HG03103 (cell line): ENCODE results near the gene ZMIZ1.
"Not testable (repeated sequence)": the region's sequence is repeated elsewhere in the genome, so short reads cannot be mapped to it uniquely, and the experiment has no call there.

Source experiments
- ATAC-seq: cut with Tn5 transposase; IDR thresholded peaks from one replicate; pipeline ENCODE4 v1.9.1; 2021; ENCODE audit warnings: low read depth; ENCODE audit not compliant: unreplicated experiment

The ZMIZ1 gene

DNA sequence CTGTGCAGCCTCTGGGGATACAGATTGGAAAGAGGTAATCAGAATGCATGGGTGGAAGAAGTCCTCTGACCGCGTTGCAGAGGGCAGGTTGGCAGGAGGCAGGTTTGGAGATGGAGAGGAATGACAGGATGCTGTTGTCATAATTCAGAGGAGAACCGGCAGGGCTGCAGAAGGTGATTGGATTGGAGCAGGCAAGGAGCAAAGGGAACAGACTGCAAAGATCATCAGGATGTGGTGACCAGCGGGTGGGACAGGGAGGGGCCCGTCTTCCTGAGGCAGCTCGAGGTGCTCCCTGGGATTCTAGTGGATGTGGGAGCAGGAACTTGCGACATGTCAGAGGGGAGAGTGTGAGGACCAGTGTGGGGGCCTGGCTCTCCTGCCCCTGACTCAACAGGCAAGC lies 200.0 kb downstream of the ZMIZ1 start:
- ATAC-seq, result no peak

GRCh38 chr10:79269443-79269842 lies 200.7 kb downstream of the ZMIZ1 start:
- no peak for ATAC-seq

- no peak for ATAC-seq
Observed at GRCh38 chr10:79269969-79270368, 201.2 kb downstream of the ZMIZ1 start.

DNA sequence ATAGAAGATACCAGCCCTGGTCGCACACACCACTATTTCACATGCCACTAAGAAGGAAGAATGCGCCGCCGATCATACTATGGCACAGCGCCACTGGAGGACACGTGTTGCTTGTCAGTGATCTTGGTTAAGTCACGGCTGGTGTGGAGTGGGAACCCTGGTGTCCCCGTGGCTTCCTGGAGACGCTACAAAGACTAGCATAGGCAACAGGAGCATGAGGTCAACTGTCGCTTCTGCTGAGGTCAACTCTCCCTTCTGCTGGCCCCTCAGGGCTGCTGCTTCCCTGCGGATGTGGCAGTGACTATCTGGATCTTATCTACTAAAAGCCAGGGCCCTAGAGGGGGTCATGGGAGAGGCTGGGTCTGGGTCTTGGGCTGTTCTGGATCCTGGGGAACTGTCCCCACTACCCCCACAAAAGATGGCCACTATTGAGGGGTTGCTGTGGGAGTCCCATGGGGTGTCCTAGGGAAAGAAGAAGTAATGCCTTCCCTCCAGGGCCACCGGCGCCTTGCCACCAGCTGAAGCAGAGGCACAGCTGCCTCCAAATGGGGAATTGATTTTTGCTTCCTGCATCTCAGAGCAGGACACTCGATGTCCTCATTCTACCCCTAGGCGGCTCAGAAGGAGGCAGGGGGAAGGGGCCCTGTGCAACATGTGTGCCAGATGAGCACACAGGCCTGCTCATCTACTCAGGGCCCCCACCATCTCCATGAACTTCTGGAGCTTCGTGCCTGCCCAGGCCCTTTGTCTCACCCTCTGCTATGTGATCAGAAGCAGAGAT lies 201.9 kb downstream of the ZMIZ1 start:
- no peak for ATAC-seq

DNA sequence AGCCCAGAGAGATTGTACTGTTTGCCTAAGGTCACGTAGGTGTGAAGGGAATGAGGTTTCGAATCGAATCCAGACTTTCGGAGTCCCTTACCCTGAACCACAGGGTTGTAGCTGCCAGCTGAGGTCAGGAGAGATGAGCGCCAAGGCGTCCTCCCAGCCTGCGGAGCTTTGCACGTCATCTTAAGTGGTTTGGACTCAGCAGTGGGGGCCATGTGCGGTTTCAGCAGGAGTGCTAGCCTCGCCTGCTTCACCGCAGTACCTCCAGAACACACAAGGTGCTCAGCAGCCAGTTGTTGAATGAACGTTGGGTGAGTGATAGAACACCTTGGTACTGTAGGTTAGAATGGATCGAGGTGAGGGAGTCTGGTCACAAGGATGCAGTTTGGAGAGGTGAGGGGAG lies 203.6 kb downstream of the ZMIZ1 start:
- ATAC-seq, result no peak

DNA sequence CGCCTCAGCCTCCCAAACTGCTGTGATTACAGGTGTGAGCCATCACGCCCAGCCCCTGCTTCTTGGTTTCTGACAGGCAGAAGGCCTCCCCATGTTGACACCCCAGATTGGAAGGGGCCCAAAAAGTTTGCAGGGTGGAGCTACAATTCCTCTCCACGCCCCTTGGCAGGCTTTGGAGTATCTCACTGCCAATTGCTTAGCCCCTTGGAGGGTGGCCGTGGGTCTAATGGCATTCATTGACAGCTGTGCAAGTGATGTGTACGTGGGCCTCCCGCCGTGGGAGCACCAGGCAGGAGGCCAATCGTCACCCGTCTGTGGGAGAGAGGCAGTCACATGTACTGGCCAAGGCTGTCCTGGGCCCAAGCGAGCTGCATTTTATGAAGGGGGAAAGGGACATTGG lies 204.8 kb downstream of the ZMIZ1 start:
- no peak for ATAC-seq

DNA sequence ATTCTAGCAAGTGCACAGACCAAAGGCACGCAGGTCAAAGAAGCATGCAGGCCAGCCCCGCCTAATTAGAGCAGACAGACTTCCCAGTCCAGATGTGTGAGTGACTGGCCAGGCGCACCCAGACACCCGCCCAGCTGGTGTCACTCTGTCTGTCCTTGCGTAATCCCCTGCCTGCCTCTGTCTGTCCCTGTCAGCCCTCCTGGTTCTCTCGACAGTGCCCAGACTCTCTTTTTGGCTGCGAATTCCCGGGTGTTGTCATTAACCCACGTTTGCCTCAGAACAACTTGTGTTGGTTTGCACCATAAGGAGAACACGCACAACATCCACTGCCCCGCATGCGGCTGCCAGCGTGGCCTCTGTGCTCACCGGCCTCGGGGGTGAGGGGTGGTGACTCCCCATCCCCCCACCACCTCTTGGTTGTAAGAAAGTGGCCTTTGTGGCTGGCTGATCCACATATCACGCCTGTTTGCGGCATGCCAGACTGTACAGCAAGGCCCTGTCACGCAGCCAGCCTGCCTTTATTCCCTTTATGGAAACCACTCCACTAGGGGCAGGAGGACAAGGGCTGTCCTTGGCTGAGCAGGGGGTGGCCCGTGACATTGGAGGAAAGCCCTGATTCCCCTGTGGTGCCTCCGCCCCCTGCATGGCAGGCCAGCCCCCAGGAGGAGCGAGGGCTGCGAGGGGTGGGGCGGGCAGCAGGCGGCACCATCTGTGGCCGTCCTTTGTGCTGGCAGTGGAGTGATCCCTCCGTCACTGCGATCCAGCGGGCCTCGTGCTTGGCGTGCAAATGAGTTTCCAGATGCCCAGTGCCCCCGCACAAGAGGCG lies 205.7 kb downstream of the ZMIZ1 start:
- no peak for ATAC-seq

DNA sequence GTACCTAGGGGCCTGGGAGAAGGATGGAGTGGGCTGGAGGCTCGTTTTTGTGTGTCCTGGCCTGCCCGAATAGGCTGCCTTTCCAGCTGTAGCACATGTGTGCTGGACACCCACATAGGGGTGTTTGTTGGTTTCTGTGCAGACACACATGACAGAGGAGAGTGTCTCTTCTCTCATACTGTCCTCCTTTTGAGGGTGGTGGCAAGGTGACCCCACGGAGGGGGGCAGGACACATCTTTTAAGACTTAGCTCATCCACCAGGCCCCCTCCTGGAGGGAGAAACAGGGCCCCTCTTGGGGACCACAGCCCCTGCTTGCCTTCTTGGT lies 206.3 kb downstream of the ZMIZ1 start:
- ATAC-seq, result no peak

GRCh38 chr10:79275431-79275851 lies 206.7 kb downstream of the ZMIZ1 start:
- no peak for ATAC-seq

DNA sequence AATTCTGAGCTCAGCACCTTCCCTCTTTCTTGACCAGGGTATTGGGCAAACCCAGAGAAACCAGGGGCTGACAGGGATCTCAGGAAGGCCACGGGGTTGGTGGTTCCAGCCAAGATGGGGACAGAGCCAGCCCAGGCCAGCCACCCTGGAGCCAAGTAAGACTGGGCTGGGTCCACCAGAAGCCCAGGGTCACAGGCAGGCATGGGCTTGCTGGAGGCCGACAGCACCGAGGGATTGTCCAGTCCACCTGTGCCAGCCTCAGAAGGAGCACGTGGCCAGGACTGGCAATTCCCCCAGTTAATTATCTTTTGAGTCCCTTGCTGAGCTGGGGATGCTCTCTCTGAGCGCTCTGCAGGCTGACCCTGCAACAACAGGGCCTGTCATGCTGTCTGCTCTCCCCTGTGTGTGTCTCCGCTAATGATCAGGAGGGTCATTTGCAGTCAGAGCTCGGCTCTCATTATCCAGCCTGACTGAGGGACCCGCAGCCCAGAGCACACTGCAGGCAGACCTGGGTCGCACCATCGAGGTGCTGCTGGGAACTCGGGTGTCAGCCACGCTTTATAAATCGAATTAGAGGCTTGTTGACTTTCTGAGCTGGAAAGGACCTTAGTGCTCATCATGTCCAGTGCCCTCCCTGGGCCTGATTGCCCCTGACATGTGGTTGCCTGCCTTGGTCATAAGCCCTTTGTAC lies 209.0 kb downstream of the ZMIZ1 start:
- no peak for ATAC-seq

DNA sequence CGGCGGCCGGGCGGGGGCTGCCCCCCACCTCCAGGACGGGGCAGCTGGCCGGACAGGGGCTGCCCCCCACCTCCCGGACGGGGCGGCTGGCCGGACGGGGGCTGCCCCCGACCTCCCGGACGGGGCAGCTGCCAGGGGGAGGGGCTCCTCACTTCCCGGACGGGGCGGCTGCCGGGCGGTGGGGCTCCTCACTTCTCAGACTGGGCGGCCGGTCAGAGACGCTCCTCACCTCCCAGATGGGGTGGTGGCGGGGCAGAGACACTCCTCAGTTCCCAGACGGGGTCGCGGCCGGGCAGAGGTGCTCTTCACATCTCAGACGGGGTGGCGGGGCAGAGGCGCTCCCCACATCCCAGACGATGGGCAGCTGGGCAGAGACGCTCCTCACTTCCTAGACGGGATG lies 210.3 kb downstream of the ZMIZ1 start:
- not testable (repeated sequence) for ATAC-seq

- ATAC-seq, result no peak
Observed at GRCh38 chr10:79280956-79281355, 212.2 kb downstream of the ZMIZ1 start.

- no peak for ATAC-seq
Observed at GRCh38 chr10:79282388-79282787, 213.6 kb downstream of the ZMIZ1 start.

DNA sequence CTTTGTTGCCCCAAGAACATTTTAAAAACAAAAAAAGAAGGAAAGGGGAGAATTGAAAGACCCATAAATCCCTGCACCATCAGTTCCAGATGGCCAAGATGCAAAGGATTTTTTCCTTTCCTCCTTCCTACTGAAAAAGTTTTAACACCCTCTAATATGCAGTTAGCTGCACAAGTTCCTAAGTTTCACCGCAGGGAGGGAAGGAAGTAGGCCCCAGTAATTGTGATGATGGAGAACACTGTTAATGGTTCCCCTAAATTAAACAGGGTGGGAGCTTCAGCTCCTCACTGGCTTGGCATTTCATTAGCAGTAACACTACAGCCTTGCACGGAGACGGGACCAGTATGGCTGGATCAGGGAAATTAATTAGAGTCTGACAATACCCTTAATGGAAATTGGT lies 214.8 kb downstream of the ZMIZ1 start:
- ATAC-seq, result no peak

DNA sequence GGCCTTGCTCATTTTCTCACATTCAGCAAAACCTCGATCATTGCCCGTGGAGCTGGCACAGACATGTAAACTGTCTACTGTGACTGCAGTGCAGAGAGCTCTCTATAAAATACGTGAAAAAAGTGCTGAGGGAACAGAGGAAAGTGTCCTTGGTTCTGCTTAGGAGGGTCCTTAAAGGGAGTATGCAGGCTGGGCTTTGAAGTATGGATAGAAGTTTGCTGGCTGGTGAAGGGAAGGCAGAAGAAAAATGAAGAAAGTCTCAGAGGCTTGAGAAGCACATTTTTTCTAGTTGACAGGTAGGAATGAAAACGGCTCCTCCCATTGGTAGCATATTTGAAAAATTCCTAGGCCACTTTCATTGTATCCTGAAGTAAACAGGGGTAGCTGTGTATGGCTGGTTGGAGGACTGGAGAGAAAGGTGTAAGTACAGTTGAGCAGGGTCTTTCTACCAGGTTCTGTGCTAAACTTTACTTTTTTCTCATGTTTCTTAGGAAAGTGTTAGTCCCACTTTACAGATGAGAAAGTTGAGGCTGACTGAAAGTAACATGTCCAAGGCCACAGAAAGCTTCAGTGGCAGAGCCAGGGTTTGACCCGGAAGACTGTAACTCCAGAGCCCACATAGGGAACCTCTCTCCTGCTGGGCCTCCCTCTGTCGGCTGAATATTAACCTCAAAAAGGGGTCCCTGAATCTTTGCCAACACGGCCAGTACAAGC lies 215.5 kb downstream of the ZMIZ1 start:
- no peak for ATAC-seq

DNA sequence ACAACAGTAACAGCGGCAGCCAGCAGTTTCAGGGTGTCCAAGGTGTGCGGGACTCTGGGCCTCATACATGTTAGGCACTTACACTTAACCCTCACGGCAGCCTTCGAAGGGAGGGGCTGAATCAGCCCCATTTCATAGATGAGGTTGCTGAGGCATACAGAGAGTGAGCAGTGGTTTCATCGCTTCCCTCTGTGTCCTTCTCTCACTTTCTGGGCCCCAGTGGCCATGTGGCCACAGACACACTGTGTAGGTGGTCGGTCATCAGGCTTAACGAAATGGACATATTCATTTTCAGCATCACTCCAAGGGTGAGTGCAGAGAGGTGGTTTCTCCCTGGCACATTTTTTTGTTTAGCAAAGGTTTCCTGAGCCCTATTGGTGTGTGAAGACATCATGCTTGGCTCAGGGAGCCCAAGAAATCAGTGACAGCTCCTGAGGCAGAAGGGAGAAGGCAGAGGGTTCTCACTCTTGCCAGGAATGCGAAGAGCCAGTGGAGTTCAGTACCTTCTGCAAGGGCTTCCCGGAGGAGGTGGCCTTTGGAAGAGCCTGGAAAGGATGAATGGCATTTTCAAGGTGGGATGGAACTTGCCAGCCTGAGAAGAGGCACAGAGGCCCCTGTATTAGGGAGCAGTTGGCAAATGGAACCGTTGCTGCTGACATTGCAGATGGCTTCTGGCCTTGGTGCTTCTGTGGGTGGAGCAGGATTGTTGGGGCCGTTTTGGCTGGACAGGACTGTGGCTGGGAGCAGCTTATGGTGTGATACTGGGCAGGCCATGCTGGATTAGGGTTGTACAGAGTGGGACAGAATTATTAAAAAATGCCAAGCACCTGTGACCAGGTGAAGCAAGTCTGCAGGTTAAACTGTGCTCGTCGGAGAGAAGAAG lies 216.8 kb downstream of the ZMIZ1 start:
- ATAC-seq, result peak; percentile 51

- ATAC-seq, result peak; percentile 80
Observed at GRCh38 chr10:79286318-79286951, 217.7 kb downstream of the ZMIZ1 start.

DNA sequence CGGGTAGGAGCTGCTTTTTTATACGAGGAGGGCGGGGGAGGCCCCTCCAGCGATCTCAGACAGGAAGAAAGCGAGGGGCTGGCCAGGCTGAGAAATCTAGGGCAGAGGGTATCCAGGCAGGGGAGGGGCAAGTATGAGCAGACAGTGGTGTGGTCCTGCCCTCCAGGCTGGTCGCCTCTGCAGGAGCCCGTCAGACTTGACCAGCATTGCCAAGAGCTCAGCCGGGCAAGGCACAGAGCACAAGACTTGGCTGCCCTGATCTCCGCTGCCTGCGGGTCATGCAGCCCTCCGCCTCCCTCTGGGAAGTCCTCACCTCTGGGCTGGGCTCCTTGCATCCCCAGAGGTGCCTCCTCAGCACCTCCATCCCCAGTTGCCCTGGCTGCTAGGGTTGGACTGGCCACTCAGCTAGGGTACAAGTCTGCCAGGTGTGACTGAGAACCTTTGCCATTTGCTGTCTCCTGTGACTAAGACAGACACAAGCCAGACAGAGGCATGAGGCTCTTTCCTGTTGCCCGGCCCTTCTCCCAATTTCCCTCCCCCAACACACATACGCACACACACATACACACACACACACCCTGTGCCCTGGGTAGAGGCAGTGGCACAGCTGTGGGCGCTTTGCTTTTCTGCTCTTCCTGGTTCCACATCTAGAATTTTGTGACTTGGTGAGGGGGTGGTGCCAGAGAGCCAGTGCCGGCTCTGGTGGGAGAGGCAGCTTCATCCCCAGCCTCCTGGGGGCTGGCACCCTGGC lies 219.4 kb downstream of the ZMIZ1 start:
- ATAC-seq, result no peak

- no peak for ATAC-seq
Observed at GRCh38 chr10:79289801-79290200, 221.0 kb downstream of the ZMIZ1 start.
